Measurements from ENCODE around the gene ANAPC2.

ANAPC2 gene

DNA sequence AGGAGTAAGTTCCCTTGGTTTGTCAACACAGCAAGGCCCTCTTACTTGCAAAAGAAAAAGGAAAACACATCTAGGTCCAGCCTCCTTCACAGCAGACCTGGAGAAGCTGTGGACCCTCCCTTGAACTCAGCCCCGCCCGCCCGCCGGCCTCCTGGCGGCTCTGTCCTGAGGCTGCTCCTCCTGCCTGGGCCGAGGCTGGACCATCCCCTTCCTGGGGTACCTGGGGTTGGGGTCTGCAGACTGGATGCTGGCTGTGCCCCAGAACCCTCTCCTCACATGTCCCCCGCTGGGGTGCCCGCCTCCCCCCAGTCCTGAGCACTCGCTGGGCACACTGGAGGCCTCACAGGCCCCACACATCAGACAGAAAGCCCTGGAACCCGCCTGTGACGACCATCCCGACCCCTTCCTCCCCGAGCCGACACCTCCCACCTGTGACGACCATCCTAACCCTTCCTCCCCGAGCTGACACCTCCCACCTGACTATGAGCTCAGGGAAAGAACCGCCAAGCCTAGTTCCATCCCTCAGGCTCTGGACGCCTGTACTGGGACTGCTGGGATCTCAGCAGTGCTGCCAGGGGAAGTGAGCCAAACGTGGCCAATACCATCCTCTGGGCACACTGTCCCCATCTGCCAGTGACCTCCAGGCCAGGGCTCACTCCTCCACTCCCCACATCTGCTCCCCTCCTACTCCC lies 9.3 kb downstream of the ANAPC2 start:
- Histone ChIP-seq H3K4me3 (ENCODE audit: low read depth, low read length) (no peak overlapping the region), H3K4me1 (no peaks in the 10 kb centered on the region; the same call in 1 of the 2 replicates), H3K27me3 (peaks cover 6% of the 10 kb centered on the region; the same call in 1 of the 2 replicates), H3K9me3 (no peaks in the 10 kb centered on the region), H3K36me3 (peaks cover 29% of the 10 kb centered on the region)
- DNase-seq, result no peak
- TF ChIP-seq, protein P1, sequence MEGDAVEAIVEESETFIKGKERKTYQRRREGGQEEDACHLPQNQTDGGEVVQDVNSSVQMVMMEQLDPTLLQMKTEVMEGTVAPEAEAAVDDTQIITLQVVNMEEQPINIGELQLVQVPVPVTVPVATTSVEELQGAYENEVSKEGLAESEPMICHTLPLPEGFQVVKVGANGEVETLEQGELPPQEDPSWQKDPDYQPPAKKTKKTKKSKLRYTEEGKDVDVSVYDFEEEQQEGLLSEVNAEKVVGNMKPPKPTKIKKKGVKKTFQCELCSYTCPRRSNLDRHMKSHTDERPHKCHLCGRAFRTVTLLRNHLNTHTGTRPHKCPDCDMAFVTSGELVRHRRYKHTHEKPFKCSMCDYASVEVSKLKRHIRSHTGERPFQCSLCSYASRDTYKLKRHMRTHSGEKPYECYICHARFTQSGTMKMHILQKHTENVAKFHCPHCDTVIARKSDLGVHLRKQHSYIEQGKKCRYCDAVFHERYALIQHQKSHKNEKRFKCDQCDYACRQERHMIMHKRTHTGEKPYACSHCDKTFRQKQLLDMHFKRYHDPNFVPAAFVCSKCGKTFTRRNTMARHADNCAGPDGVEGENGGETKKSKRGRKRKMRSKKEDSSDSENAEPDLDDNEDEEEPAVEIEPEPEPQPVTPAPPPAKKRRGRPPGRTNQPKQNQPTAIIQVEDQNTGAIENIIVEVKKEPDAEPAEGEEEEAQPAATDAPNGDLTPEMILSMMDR (IDR thresholded peaks at IDR 0.05; ENCODE audit: low read depth, low read length), result no peak

- TF ChIP-seq, protein P1 (IDR thresholded peaks at IDR 0.05; ENCODE audit: low read depth, low read length), result no peak
- H3K4me3 ChIP-seq (ENCODE audit: low read depth, low read length), result no peak overlapping the region
- H3K27me3 ChIP-seq, result peaks cover 7% of the 10 kb centered on the region; the same call in 1 of the 2 replicates
- peaks cover 24% of the 10 kb centered on the region for H3K36me3 ChIP-seq
- DNase-seq, result no peak
- H3K9me3 ChIP-seq, result no peaks in the 10 kb centered on the region
- H3K4me1 ChIP-seq, result peaks cover 3% of the 10 kb centered on the region
Observed at GRCh38 chr9:137178201-137178938, 10.0 kb downstream of the ANAPC2 start.

- peaks cover 6% of the 10 kb centered on the region for H3K4me1 ChIP-seq
- DNase-seq, result peak; percentile 69
- TF ChIP-seq, protein P1 (IDR thresholded peaks at IDR 0.05; ENCODE audit: low read depth, low read length), result peak; percentile 89
Observed at GRCh38 chr9:137176302-137177182, 11.8 kb downstream of the ANAPC2 start.

DNA sequence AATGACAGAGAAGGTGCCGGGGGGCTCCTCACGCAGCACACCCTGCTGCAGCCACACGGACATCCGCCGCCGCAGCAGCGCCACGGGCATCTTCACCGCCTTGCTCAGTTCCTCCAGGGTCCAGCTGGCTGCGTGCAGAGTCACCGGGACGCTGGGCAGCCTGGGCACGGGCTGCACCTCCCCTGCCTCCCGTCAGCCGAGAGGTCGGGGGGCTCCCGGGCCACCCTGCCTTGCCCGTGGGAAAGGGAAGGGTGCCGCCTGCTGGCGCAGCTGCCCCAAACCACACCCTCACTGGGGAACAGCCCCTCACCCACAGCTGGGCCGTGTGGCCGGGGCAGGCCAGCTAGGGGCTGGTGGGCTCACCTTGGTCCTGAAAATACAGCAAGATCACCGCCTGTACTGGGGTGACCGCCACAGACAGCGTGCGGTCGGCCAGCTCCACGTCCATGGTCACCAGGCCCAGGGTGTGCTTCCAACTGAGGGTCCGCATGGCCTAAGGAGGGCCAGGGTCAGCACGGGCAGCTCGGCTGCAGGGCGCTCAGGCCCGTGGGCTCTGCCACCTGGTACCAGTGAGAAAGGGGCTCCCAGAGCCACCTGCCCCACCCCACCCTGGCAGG lies 12.9 kb downstream of the ANAPC2 start:
- Histone ChIP-seq H3K4me3 (ENCODE audit: low read depth, low read length) (no peak overlapping the region), H3K27me3 (peaks cover 7% of the 10 kb centered on the region; the same call in 1 of the 2 replicates), H3K9me3 (no peaks in the 10 kb centered on the region), H3K36me3 (peaks cover 3% of the 10 kb centered on the region), H3K4me1 (peaks cover 6% of the 10 kb centered on the region)
- TF ChIP-seq, protein P1 (IDR thresholded peaks at IDR 0.05; ENCODE audit: low read depth, low read length), result peak; percentile 50
- DNase-seq, result peak; percentile 63

More at GRCh38 chr9:137176302-137177182, 11.8 kb downstream of the ANAPC2 start:
- H3K9me3 ChIP-seq, result no peaks in the 10 kb centered on the region
- H3K36me3 ChIP-seq, result peaks cover 13% of the 10 kb centered on the region
- H3K27me3 ChIP-seq, result peaks cover 7% of the 10 kb centered on the region; the same call in 1 of the 2 replicates
- no peak overlapping the region for H3K4me3 ChIP-seq (ENCODE audit: low read depth, low read length)

GRCh38 chr9:137174722-137175293 lies 13.6 kb downstream of the ANAPC2 start:
- H3K36me3 ChIP-seq, result no peaks in the 10 kb centered on the region
- no peak for DNase-seq
- peaks cover 6% of the 10 kb centered on the region for H3K4me1 ChIP-seq
- no peak overlapping the region for H3K4me3 ChIP-seq (ENCODE audit: low read depth, low read length)
- H3K9me3 ChIP-seq, result no peaks in the 10 kb centered on the region
- TF ChIP-seq, protein P1 (IDR thresholded peaks at IDR 0.05; ENCODE audit: low read depth, low read length), result no peak
- peaks cover 14% of the 10 kb centered on the region for H3K27me3 ChIP-seq
